ENCODE results near the gene HFE. TPM values are rescaled to one million over a fixed set of nuclear protein-coding genes. Genes with fewer than 3 reads are reported as not detected.

The HFE gene
- total RNA-seq, 2 donors from 2014 or later, result 8.2 to 12.0 TPM

Other genes starting within 250 kb of the HFE start
- not detected for gene SLC17A3, start 213.2 kb upstream of the HFE start, total RNA-seq
- not detected for gene SLC17A2, start 156.7 kb upstream of the HFE start, total RNA-seq
- 10 to 100 TPM in 1 of 2 donors, 1 to 10 TPM in 1; 9.6 to 13.2 TPM for gene TRIM38, start 124.6 kb upstream of the HFE start, total RNA-seq